ENCODE results near the gene ADGRA1.

- no peak for TF ChIP-seq CTCF (IDR thresholded peaks at IDR 0.05)
- TF ChIP-seq EP300 (IDR thresholded peaks at IDR 0.05) = no peak
These were observed 47.9 kb upstream of the ADGRA1 start for GRCh38 chr10:133039803-133040165.
